Liver (tissue), 9 donors: Measurements from ENCODE around the gene VSIR. TPM values are rescaled to one million over a fixed set of nuclear protein-coding genes. Genes with fewer than 3 reads are reported as not detected.

Experiments
- DNase-seq: peaks from one replicate; pipeline ENCODE4 v3.0.0-alpha.2; 2017; ENCODE audit warnings: low spot score
- H3K27ac ChIP-seq, 2 donors: one replicate each; pipeline ENCODE4 v1.7.0; 2013; ENCODE audit warnings: inconsistent platforms in 2 of 2, low read length in 2 of 2, control low read depth in 1 of 2, low read depth in 1 of 2, mild to moderate bottlenecking in 1 of 2
- H3K27me3 ChIP-seq, 4 donors: one replicate each; pipeline versions ENCODE4 v1.6.1 to v1.7.0; 2013; ENCODE audit warnings: low read length in 3 of 4, inconsistent platforms in 1 of 4, mild to moderate bottlenecking in 1 of 4, moderate library complexity in 1 of 4; ENCODE audit not compliant: control insufficient read depth in 4 of 4, insufficient read depth in 4 of 4
- H3K36me3 ChIP-seq, 4 donors: one replicate each; pipeline versions ENCODE4 v1.6.1 to v1.7.0; 2013; ENCODE audit warnings: low read length in 3 of 4, mild to moderate bottlenecking in 3 of 4, low read depth in 1 of 4, moderate library complexity in 1 of 4; ENCODE audit not compliant: control insufficient read depth in 4 of 4, insufficient read depth in 3 of 4
- H3K4me1 ChIP-seq, 4 donors: one replicate each; pipeline versions ENCODE4 v1.6.1 to v1.7.0; 2013; ENCODE audit warnings: low read length in 3 of 4, mild to moderate bottlenecking in 3 of 4, moderate library complexity in 1 of 4; ENCODE audit not compliant: control insufficient read depth in 4 of 4, insufficient read depth in 4 of 4
- H3K4me3 ChIP-seq, 3 donors: one replicate each; pipeline versions ENCODE4 v1.6.1 to v1.7.0; 2013; ENCODE audit warnings: low read length in 3 of 3, control low read depth in 1 of 3, low read depth in 1 of 3, mild to moderate bottlenecking in 1 of 3
- H3K9ac ChIP-seq, 2 donors: one replicate each; pipeline ENCODE4 v1.7.0; 2013; ENCODE audit warnings: low read length in 2 of 2, mild to moderate bottlenecking in 2 of 2, moderate library complexity in 2 of 2, control low read depth in 1 of 2, low read depth in 1 of 2
- H3K9me3 ChIP-seq, 4 donors: one replicate each; pipeline versions ENCODE4 v1.6.1 to v1.7.0; 2013; ENCODE audit warnings: low read length in 3 of 4; ENCODE audit not compliant: control insufficient read depth in 4 of 4
- ATF3 ChIP-seq: IDR thresholded peaks from 2 replicates; pipeline ENCODE4 v1.6.1; 2016; ENCODE audit warnings: antibody characterized with exemption
- CTCF ChIP-seq: fragments of 150-350 bp; IDR thresholded peaks from 2 replicates; pipeline ENCODE4 v1.5.1; 2017; ENCODE audit warnings: improper control_type of control experiment, low read depth, low read length; ENCODE audit not compliant: missing input control
- FOXA2 ChIP-seq: IDR thresholded peaks from 2 replicates; pipeline ENCODE4 v1.6.1; 2016; ENCODE audit warnings: antibody characterized with exemption
- GABPA ChIP-seq, 2 donors: IDR thresholded peaks in 1 of 2; conservative IDR thresholded peaks in 1 of 2; 2 replicates each; pipeline ENCODE4 v1.6.1; 2016; ENCODE audit warnings: antibody characterized with exemption in 2 of 2, mild to moderate bottlenecking in 1 of 2, moderate library complexity in 1 of 2
- HNF4A ChIP-seq, 2 donors: conservative IDR thresholded peaks; 2 replicates each; pipeline ENCODE4 v1.6.1; 2016; ENCODE audit warnings: antibody characterized with exemption in 2 of 2, mild to moderate bottlenecking in 2 of 2
- HNF4G ChIP-seq: IDR thresholded peaks from 2 replicates; pipeline ENCODE4 v1.6.1; 2016; ENCODE audit warnings: antibody characterized with exemption
- MAX ChIP-seq: IDR thresholded peaks from 2 replicates; pipeline ENCODE4 v1.6.1; 2016; ENCODE audit warnings: antibody characterized with exemption
- NR2F2 ChIP-seq: IDR thresholded peaks from 2 replicates; pipeline ENCODE4 v1.6.1; 2016; ENCODE audit warnings: antibody characterized with exemption
- RAD21 ChIP-seq, 2 donors: IDR thresholded peaks; 2 replicates each; pipeline ENCODE4 v1.6.1; 2016; ENCODE audit warnings: antibody characterized with exemption in 2 of 2, mild to moderate bottlenecking in 2 of 2
- REST ChIP-seq: IDR thresholded peaks from 2 replicates; pipeline ENCODE4 v1.6.1; 2016; ENCODE audit warnings: antibody characterized with exemption, mild to moderate bottlenecking
- SP1 ChIP-seq: IDR thresholded peaks from 2 replicates; pipeline ENCODE4 v1.6.1; 2018; ENCODE audit warnings: antibody characterized with exemption, mild to moderate bottlenecking
- YY1 ChIP-seq: IDR thresholded peaks from 2 replicates; pipeline ENCODE4 v1.6.1; 2016; ENCODE audit warnings: antibody characterized with exemption, mild to moderate bottlenecking
- ZBTB33 ChIP-seq: IDR thresholded peaks from 2 replicates; pipeline ENCODE4 v1.6.1; 2016; ENCODE audit warnings: antibody characterized with exemption
- WGBS: extraction: QIAGEN DNeasy Blood & Tissue Kit; methylation state at CpG from one replicate; pipeline ENCODE4 v1.1.7; 2013; 5-methylcytosine and 5-hydroxymethylcytosine counted together
- polyA plus RNA-seq, 2 donors: library from polyadenylated mRNA; stranded (reverse) in 1 of 2; unstranded in 1 of 2; fragments of 200-250 nt in 1 of 2; fragments of >200 nt in 1 of 2; fragmentation: Nextera tagmentation in 1 of 2; extraction: Ambion mirVana in 1 of 2; gene quantifications; one replicate each; pipeline versions ENCODE4 v1.2.1 to v1.2.3, GENCODE V29; 2013 to 2015
- total RNA-seq, 2 donors: library from RNA; depleted of rRNA; stranded (reverse); fragments of >200 nt; gene quantifications; one replicate each; pipeline ENCODE4 v1.2.3, GENCODE V29; 2014
- donor health status: healthy.
- donor health status: healthy.
- donor health status: healthy.
- donor health status: healthy.
- donor health status: healthy.

Gene VSIR
- total and polyA plus RNA-seq, 4 donors = 7.2 to 12.2 (median 10.8) TPM

GRCh38 chr10:71805776-71806703, 32.7 kb upstream of the VSIR start:
- H3K4me1 ChIP-seq = no peaks in the 10 kb centered on the region
- peak; percentile 74 for DNase-seq

More at GRCh38 chr10:71805776-71806703, 32.7 kb upstream of the VSIR start:
- no peaks in the 10 kb centered on the region for H3K9me3 ChIP-seq
- TF ChIP-seq REST = no peak
- no peak for TF ChIP-seq ATF3
- no peak for TF ChIP-seq NR2F2
- no peak for TF ChIP-seq FOXA2
- TF ChIP-seq YY1 = no peak
- TF ChIP-seq GABPA (IDR thresholded peaks at IDR 0.05 in 1 of 2, conservative IDR thresholded peaks at IDR 0.05 in 1 of 2) = no peak
- no peak for TF ChIP-seq MAX
- no peak for TF ChIP-seq CTCF
- no peak for TF ChIP-seq SP1
- TF ChIP-seq HNF4G = no peak
- no peak for TF ChIP-seq RAD21 (IDR thresholded peaks at IDR 0.05)
- no peak for TF ChIP-seq ZBTB33
- no peak for TF ChIP-seq HNF4A (conservative IDR thresholded peaks at IDR 0.05)
- no peak overlapping the region for H3K4me3 ChIP-seq
- 51% methylated on average over 41 of the region's 41 CpGs for WGBS
- H3K27ac ChIP-seq = no peak overlapping the region
- no peaks in the 10 kb centered on the region for H3K27me3 ChIP-seq
- peaks cover 0 to 2% (median 0%) of the 10 kb centered on the region in 4 donors for H3K36me3 ChIP-seq
- no peak overlapping the region for H3K9ac ChIP-seq
